Transverse colon (tissue), 4 donors: Measurements from ENCODE around the gene BST2.

Experiments used
- CTCF ChIP-seq, 5 experiments: fragments of 200-600 bp in 3 of 5; fragments of 450-650 bp in 2 of 5; sonication (generic) in 3 of 5; IDR thresholded peaks; 1 replicate in 2 of 5; 2 replicates in 3 of 5; pipeline ENCODE4 v1.5.1; 2016 to 2017; ENCODE audit warnings: antibody characterized with exemption in 5 of 5, inconsistent platforms in 3 of 5, mild to moderate bottlenecking in 2 of 5, moderate library complexity in 1 of 5
- EP300 ChIP-seq: sonication (generic); formaldehyde crosslinking; IDR thresholded peaks from one replicate; pipeline ENCODE4 v1.6.1; 2017; ENCODE audit warnings: antibody characterized with exemption, low read depth
- POLR2A ChIP-seq: fragments of 450-650 bp; IDR thresholded peaks from one replicate; pipeline ENCODE4 v1.6.1; 2016; ENCODE audit warnings: antibody characterized with exemption, mild to moderate bottlenecking, moderate library complexity
- POLR2AphosphoS5 ChIP-seq, 3 donors: sonication (generic); formaldehyde crosslinking; IDR thresholded peaks; one replicate each; pipeline ENCODE4 v1.6.1; 2016; ENCODE audit warnings: antibody characterized with exemption in 3 of 3

- no peak for TF ChIP-seq EP300
- no peak for TF ChIP-seq CTCF (IDR thresholded peaks at IDR 0.05)
- no peak for TF ChIP-seq POLR2A
- TF ChIP-seq POLR2AphosphoS5 (IDR thresholded peaks at IDR 0.05): peak in 2 of 3 donors; percentile 22 to 24
Measured at GRCh38 chr19:17376935-17377600, 28.4 kb downstream of the BST2 start, which contains the start of gene PLVAP.
